HepG2 (cell line): ENCODE measurements around the gene SDK2. TPM values are rescaled to one million over a fixed set of nuclear protein-coding genes. Genes with fewer than 3 reads are reported as not detected.

Experiments
- ATAC-seq: fragments of 200-7000 bp; cut with Tn5 transposase; 3 replicates; pipeline ENCODE4 v1.9.1; 2020; ENCODE audit warnings: mild to moderate bottlenecking, moderate library complexity
- BruUV-seq: library from RNA; stranded (reverse); fragments of 400-500 nt; replicated peaks from 2 replicates; lab custom pipeline; 2021; lab: Mats Ljungman, UMichigan
- CTCF ChIA-PET: fragments of 300-600 bp; formaldehyde crosslinking; extraction: SDS; loops from one replicate; lab custom pipeline; 2021; ENCODE audit warnings: low total read pairs, inconsistent platforms, low intra/inter-chr PET ratio; lab: Yijun Ruan, JAX
- POLR2A ChIA-PET: fragments of 350-600 bp; sonication (Branson Sonifier 250); formaldehyde crosslinking; loops from one replicate; lab custom pipeline; 2020; ENCODE audit warnings: antibody characterized with exemption, inconsistent platforms; lab: Yijun Ruan, JAX
- DNase-seq: peaks from one replicate; pipeline ENCODE4 v3.0.0-alpha.2; 2015; ENCODE audit warnings: low spot score
- FAIRE-seq: peaks from 3 replicates; lab custom pipeline; 2011; peaks lifted over from hg19 to GRCh38; lab: Jason Lieb, UNC
- H2AFZ ChIP-seq: one replicate; pipeline ENCODE4 v1.6.1; 2011; ENCODE audit warnings: low read length, inconsistent platforms
- H3K27ac ChIP-seq: fragments of 300-600 bp; 3 replicates; pipeline ENCODE4 v1.8.0; 2011; ENCODE audit warnings: mixed run types, mild to moderate bottlenecking, mixed read lengths, low read length, inconsistent platforms; ENCODE audit not compliant: insufficient read depth; ENCODE audit errors: extremely low read length
- H3K27me3 ChIP-seq, 2 experiments: fragments of 200-600 bp in 1 of 2; 2 replicates in 1 of 2; 3 replicates in 1 of 2; pipeline versions ENCODE4 v1.6.0 to v1.8.0; 2011; ENCODE audit warnings: low read length in 2 of 2, mild to moderate bottlenecking in 2 of 2, moderate library complexity in 2 of 2, inconsistent platforms in 1 of 2; ENCODE audit not compliant: insufficient read depth in 2 of 2, control insufficient read depth in 1 of 2
- H3K36me3 ChIP-seq, 2 experiments: fragments of 200-600 bp in 1 of 2; replicated peaks in 1 of 2; 2 replicates in 1 of 2; 3 replicates in 1 of 2; pipeline versions ENCODE4 v1.5.1 to v1.8.0; 2011; ENCODE audit warnings: low read length in 2 of 2, inconsistent platforms in 1 of 2; ENCODE audit not compliant: insufficient read depth in 2 of 2, control insufficient read depth in 1 of 2
- H3K4me1 ChIP-seq: 2 replicates; pipeline ENCODE4 v1.5.1; 2012; ENCODE audit warnings: low read length, inconsistent platforms; ENCODE audit not compliant: insufficient read depth
- H3K4me2 ChIP-seq: 2 replicates; pipeline ENCODE4 v1.6.0; 2011; ENCODE audit warnings: low read depth, low read length, inconsistent platforms
- H3K4me3 ChIP-seq, 3 experiments: fragments of 200-600 bp in 1 of 3; sonication (generic), shearing (Covaris generic) in 1 of 3; replicated peaks in 1 of 3; 2 replicates each; pipeline ENCODE4 v1.5.1; 2011 to 2016; ENCODE audit warnings: low read length in 3 of 3, inconsistent platforms in 2 of 3, low read depth in 2 of 3, mild to moderate bottlenecking in 2 of 3, control low read depth in 1 of 3, mixed read lengths in 1 of 3; ENCODE audit not compliant: insufficient read depth in 1 of 3
- H3K79me2 ChIP-seq: one replicate; pipeline ENCODE4 v1.6.1; 2011; ENCODE audit warnings: low read length, inconsistent platforms; ENCODE audit not compliant: insufficient read depth
- H3K9ac ChIP-seq: 2 replicates; pipeline ENCODE4 v1.6.0; 2011; ENCODE audit warnings: mild to moderate bottlenecking, low read depth, low read length, inconsistent platforms; ENCODE audit not compliant: insufficient read depth
- H3K9me3 ChIP-seq: 2 replicates; pipeline ENCODE4 v1.5.1; 2012; ENCODE audit warnings: mild to moderate bottlenecking, low read length
- H4K20me1 ChIP-seq: 2 replicates; pipeline ENCODE4 v1.6.0; 2011; ENCODE audit warnings: inconsistent platforms, mild to moderate bottlenecking, low read length, moderate library complexity; ENCODE audit not compliant: insufficient read depth
- CHD2 ChIP-seq: IDR thresholded peaks from 2 replicates; pipeline ENCODE4 v1.6.1; 2011; ENCODE audit warnings: low read depth, low read length, improper control_type of control experiment
- ELF1 ChIP-seq: sonication (generic); formaldehyde crosslinking; IDR thresholded peaks from 2 replicates; pipeline ENCODE4 v1.4.0; 2020; ENCODE audit warnings: missing genetic modification reagents
- GATA4 ChIP-seq: sonication (generic); IDR thresholded peaks from 2 replicates; pipeline ENCODE4 v1.6.1; 2016; ENCODE audit warnings: antibody characterized with exemption, low read depth, borderline replicate concordance
- IKZF4 ChIP-seq: sonication (generic); formaldehyde crosslinking; IDR thresholded peaks from 2 replicates; pipeline ENCODE4 v1.5.1; 2020; ENCODE audit warnings: borderline replicate concordance, mild to moderate bottlenecking, low read depth, missing genetic modification reagents; ENCODE audit errors: not compliant biosample characterization
- NFYB ChIP-seq: sonication (generic); formaldehyde crosslinking; IDR thresholded peaks from 2 replicates; pipeline ENCODE4 v1.4.0; 2020; ENCODE audit warnings: missing genetic modification reagents
- ZBTB37 ChIP-seq: sonication (generic); formaldehyde crosslinking; IDR thresholded peaks from 2 replicates; pipeline ENCODE4 v1.4.0; 2020; ENCODE audit warnings: mild to moderate bottlenecking, missing genetic modification reagents
- ZNF253 ChIP-seq: sonication (generic); formaldehyde crosslinking; IDR thresholded peaks from 2 replicates; pipeline ENCODE4 v1.8.0; 2022; ENCODE audit warnings: mild to moderate bottlenecking, missing genetic modification reagents, borderline replicate concordance
- whole genome bisulfite sequencing: methylation state at CpG from one replicate; pipeline ENCODE4 v1.1.6; 2017; ENCODE audit warnings: low lambda C conversion rate; 5-methylcytosine and 5-hydroxymethylcytosine counted together
- in situ Hi-C: cut with HindIII; loops from 2 replicates; pipeline ENCODE4 v1.10.0; 2017; ENCODE audit warnings: low pct_unique_long_range_greater_than_20kb; ENCODE audit not compliant: extremely low pct_ligation_motif_present
- intact Hi-C: fragments of 100-400 bp; cut with micrococcal nuclease; formaldehyde crosslinking; loops from one replicate; pipeline ENCODE4 v1.10.0; 2022; ENCODE audit not compliant: unreplicated experiment
- polyA plus RNA-seq, 8 experiments: library from polyadenylated mRNA; depleted of rRNA in 3 of 8; stranded (reverse) in 7 of 8; unstranded in 1 of 8; fragments of >200 nt; fragmentation: Illumina TruSeq in 4 of 8; extraction: Trizol in 4 of 8; gene quantifications; 2 replicates each; pipeline versions ENCODE4 v1.2.1 to v1.2.3, GENCODE V29; 2011 to 2016; ENCODE audit warnings: low read depth in 4 of 8, missing spikeins in 1 of 8, mixed read lengths in 1 of 8; ENCODE audit not compliant: insufficient read depth in 1 of 8
- total RNA-seq, 5 experiments: library from RNA; depleted of rRNA; stranded (reverse); fragments of >200 nt; fragmentation: Illumina TruSeq; extraction: Trizol; gene quantifications; 2 replicates each; pipeline ENCODE4 v1.2.3, GENCODE V29; 2016; ENCODE audit warnings: low read depth in 1 of 5
- TF ChIP-seq, protein P1 (sequence below): sonication (generic); formaldehyde crosslinking; IDR thresholded peaks from 2 replicates; pipeline ENCODE4 v1.8.0; 2022; ENCODE audit warnings: missing genetic modification reagents, mild to moderate bottlenecking, moderate library complexity, borderline replicate concordance

The SDK2 gene
- total and polyA plus RNA-seq, 2 of the 13 experiments (the other 11 are each of a cell fraction or from before 2014, with no cell fraction given): not detected

GRCh38 chr17:73632513-73632912 lies 11.7 kb downstream of the SDK2 start:
- no peaks in the 10 kb centered on the region for H3K9me3 ChIP-seq
- in situ Hi-C loops (no loop called here), intact Hi-C loops (no loop called here)
- no peak overlapping the region for H3K27ac ChIP-seq
- BruUV-seq: no TSS peak
- no peak for TF ChIP-seq GATA4
- FAIRE-seq (no peak), DNase-seq (no peak), ATAC-seq (no peak)
- H3K9ac ChIP-seq: no peak overlapping the region
- H2AFZ ChIP-seq: no peak overlapping the region
- WGBS: 3% methylated on average over 2 of the region's 2 CpGs
- ChIA-PET POLR2A (no interaction called here), CTCF (no interaction called here)
- H4K20me1 ChIP-seq: no peaks in the 10 kb centered on the region
- no peak overlapping the region for H3K4me2 ChIP-seq
- no peaks in the 10 kb centered on the region for H3K4me1 ChIP-seq
- H3K36me3 ChIP-seq: no peaks in the 10 kb centered on the region
- peaks cover 18 to 69% of the 10 kb centered on the region in 2 experiments for H3K27me3 ChIP-seq
- H3K4me3 ChIP-seq: no peak overlapping the region
- no peaks in the 10 kb centered on the region for H3K79me2 ChIP-seq

DNA sequence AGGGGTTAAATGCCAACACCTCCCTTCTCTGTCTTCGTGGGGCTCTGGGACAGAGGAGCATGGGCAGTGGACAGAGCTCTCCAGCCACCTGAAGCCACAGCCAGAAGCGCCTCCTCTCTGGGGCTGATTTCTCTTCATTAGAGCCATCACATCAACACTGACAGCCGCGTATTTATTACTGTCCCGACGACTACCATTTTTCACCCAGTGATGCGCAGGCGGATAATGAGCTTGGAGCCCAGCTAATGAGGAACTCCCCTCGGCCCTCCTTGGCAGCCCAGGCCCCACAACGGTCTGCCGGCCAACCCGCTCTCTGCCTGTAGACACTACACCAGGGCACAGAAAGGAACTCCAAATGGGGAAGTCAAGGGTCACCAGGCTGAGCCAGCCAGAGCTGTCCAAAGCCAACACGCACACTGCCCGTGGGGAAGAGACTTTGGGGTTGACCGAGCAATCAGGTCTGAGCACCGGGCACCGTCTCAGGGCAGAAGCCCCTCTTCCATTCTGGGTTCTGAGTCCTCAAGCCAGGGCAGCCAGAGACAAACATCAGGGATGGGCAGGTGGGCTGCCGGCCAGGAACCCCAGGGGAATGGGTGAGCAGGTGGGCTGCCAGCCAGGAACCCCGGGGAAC lies 13.2 kb downstream of the SDK2 start:
- H3K4me3 ChIP-seq: no peak overlapping the region
- H3K79me2 ChIP-seq: no peaks in the 10 kb centered on the region
- no peak overlapping the region for H3K4me2 ChIP-seq
- no peaks in the 10 kb centered on the region for H3K4me1 ChIP-seq
- H3K36me3 ChIP-seq: no peaks in the 10 kb centered on the region
- H4K20me1 ChIP-seq: no peaks in the 10 kb centered on the region
- intact Hi-C loops: no loop called here
- BruUV-seq: no TSS peak
- WGBS: 22% methylated on average over 14 of the region's 19 CpGs
- peaks cover 16 to 70% of the 10 kb centered on the region in 2 experiments for H3K27me3 ChIP-seq
- H2AFZ ChIP-seq: no peak overlapping the region
- DNase-seq (no peak), FAIRE-seq (no peak), ATAC-seq (no peak)
- no peak for TF ChIP-seq IKZF4 (CRISPR knock-in tag)
- TF ChIP-seq ZNF253 (CRISPR knock-in tag): no peak
- no peak for TF ChIP-seq ELF1 (CRISPR knock-in tag)
- no peak for TF ChIP-seq CHD2
- no peak for TF ChIP-seq NFYB (CRISPR knock-in tag)
- no peak for TF ChIP-seq ZBTB37 (CRISPR knock-in tag)
- TF ChIP-seq, protein P1, sequence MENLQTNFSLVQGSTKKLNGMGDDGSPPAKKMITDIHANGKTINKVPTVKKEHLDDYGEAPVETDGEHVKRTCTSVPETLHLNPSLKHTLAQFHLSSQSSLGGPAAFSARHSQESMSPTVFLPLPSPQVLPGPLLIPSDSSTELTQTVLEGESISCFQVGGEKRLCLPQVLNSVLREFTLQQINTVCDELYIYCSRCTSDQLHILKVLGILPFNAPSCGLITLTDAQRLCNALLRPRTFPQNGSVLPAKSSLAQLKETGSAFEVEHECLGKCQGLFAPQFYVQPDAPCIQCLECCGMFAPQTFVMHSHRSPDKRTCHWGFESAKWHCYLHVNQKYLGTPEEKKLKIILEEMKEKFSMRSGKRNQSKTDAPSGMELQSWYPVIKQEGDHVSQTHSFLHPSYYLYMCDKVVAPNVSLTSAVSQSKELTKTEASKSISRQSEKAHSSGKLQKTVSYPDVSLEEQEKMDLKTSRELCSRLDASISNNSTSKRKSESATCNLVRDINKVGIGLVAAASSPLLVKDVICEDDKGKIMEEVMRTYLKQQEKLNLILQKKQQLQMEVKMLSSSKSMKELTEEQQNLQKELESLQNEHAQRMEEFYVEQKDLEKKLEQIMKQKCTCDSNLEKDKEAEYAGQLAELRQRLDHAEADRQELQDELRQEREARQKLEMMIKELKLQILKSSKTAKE: no peak
- in situ Hi-C loops: no loop called here
- H3K27ac ChIP-seq: no peak overlapping the region
- ChIA-PET POLR2A (no interaction called here), CTCF (no interaction called here)
- no peaks in the 10 kb centered on the region for H3K9me3 ChIP-seq
- H3K9ac ChIP-seq: no peak overlapping the region
